Esophagus muscularis mucosa (tissue), 4 donors: ENCODE results near the gene DDAH1. TPM values are rescaled to one million over a fixed set of nuclear protein-coding genes. Genes with fewer than 3 reads are reported as not detected.

Experiments used
- DNase-seq: peaks from one replicate; pipeline ENCODE4 v3.0.0-alpha.2; 2017; ENCODE audit errors: extremely low spot score
- H3K27ac ChIP-seq, 4 donors: fragments of 200-600 bp; sonication (generic); replicated peaks in 1 of 4; 1 replicate in 3 of 4; 2 replicates in 1 of 4; pipeline ENCODE4 v1.5.1; 2016 to 2019; ENCODE audit warnings: mild to moderate bottlenecking in 1 of 4
- H3K27me3 ChIP-seq, 4 donors: fragments of 200-600 bp; sonication (generic); one replicate each; pipeline versions ENCODE4 v1.5.1 to v1.6.0; 2016 to 2019
- H3K36me3 ChIP-seq, 4 donors: fragments of 200-600 bp; sonication (generic); one replicate each; pipeline ENCODE4 v1.5.1; 2016 to 2019
- H3K4me1 ChIP-seq, 4 donors: fragments of 200-600 bp; sonication (generic); one replicate each; pipeline ENCODE4 v1.5.1; 2016 to 2019
- H3K4me3 ChIP-seq, 4 donors: fragments of 200-600 bp; sonication (generic); 1 replicate in 2 of 4; 2 replicates in 2 of 4; pipeline ENCODE4 v1.5.1; 2016 to 2019; ENCODE audit warnings: mild to moderate bottlenecking in 4 of 4, moderate library complexity in 1 of 4
- H3K9me3 ChIP-seq, 4 donors: fragments of 200-600 bp; sonication (generic); 1 replicate in 3 of 4; 2 replicates in 1 of 4; pipeline ENCODE4 v1.5.1; 2016 to 2019
- CTCF ChIP-seq, 3 experiments: fragments of 200-600 bp in 2 of 3; fragments of 450-650 bp in 1 of 3; sonication (generic) in 2 of 3; IDR thresholded peaks; one replicate each; pipeline ENCODE4 v1.5.1; 2017 to 2019; ENCODE audit warnings: antibody characterized with exemption in 3 of 3, mild to moderate bottlenecking in 2 of 3, moderate library complexity in 1 of 3
- EP300 ChIP-seq: sonication (generic); formaldehyde crosslinking; IDR thresholded peaks from one replicate; pipeline ENCODE4 v1.6.1; 2017; ENCODE audit warnings: antibody characterized with exemption
- POLR2A ChIP-seq: fragments of 450-650 bp; IDR thresholded peaks from one replicate; pipeline ENCODE4 v1.6.1; 2017; ENCODE audit warnings: antibody characterized with exemption, moderate library complexity, mild to moderate bottlenecking, low read depth
- POLR2AphosphoS5 ChIP-seq, 2 donors: sonication (generic); formaldehyde crosslinking; IDR thresholded peaks; one replicate each; pipeline ENCODE4 v1.6.1; 2017; ENCODE audit warnings: antibody characterized with exemption in 2 of 2
- WGBS: methylation state at CpG from one replicate; pipeline ENCODE4 v1.1.5; 2018; 5-methylcytosine and 5-hydroxymethylcytosine counted together
- intact Hi-C: fragments of 100-400 bp; cut with DNase I; formaldehyde crosslinking; loops from one replicate; pipeline ENCODE4 v1.15.1; 2023
- total RNA-seq, 4 donors: library from RNA; depleted of rRNA; stranded (reverse); fragments of >200 nt; gene quantifications; one replicate each; pipeline versions ENCODE4 v1.1.0 to v1.2.1, GENCODE V29; 2016

The DDAH1 gene
- total RNA-seq, 4 donors from 2014 or later: 27.0 to 75.3 (median 38.0) TPM

- peak; percentile 57 for DNase-seq
- no peaks in the 10 kb centered on the region for H3K36me3 ChIP-seq
- H3K9me3 ChIP-seq: no peaks in the 10 kb centered on the region
- no peaks in the 10 kb centered on the region for H3K27me3 ChIP-seq
- peak in 1 of 2 donors; percentile 35 for TF ChIP-seq POLR2AphosphoS5 (IDR thresholded peaks at IDR 0.05)
- TF ChIP-seq CTCF (IDR thresholded peaks at IDR 0.05): no peak
- WGBS: 55% methylated on average over 3 of the region's 3 CpGs
- intact Hi-C loops: no loop called here
- peaks cover 0 to 21% (median 14%) of the 10 kb centered on the region in 4 donors for H3K4me1 ChIP-seq
- peak overlapping the region in 3 of 4 donors; percentile 11 to 44 (median 11) for H3K27ac ChIP-seq
- H3K4me3 ChIP-seq: no peak overlapping the region
Observed at GRCh38 chr1:85313888-85314696, 150.9 kb downstream of the DDAH1 start.

- H3K4me1 ChIP-seq: peaks cover 8 to 25% (median 24%) of the 10 kb centered on the region in 4 donors
- H3K27ac ChIP-seq: no peak overlapping the region
- H3K36me3 ChIP-seq: no peaks in the 10 kb centered on the region
- WGBS: 72% methylated on average over 2 of the region's 2 CpGs
- no peak for TF ChIP-seq POLR2AphosphoS5 (IDR thresholded peaks at IDR 0.05)
- no peak for TF ChIP-seq CTCF (IDR thresholded peaks at IDR 0.05)
- TF ChIP-seq EP300: no peak
- TF ChIP-seq POLR2A: no peak
- intact Hi-C loops: no loop called here
- no peaks in the 10 kb centered on the region for H3K9me3 ChIP-seq
- H3K4me3 ChIP-seq: no peak overlapping the region
- no peak for DNase-seq
- H3K27me3 ChIP-seq: no peaks in the 10 kb centered on the region
Observed at GRCh38 chr1:85311818-85312217, 153.1 kb downstream of the DDAH1 start.

- DNase-seq: no peak
- Histone ChIP-seq H3K9me3 (no peaks in the 10 kb centered on the region), H3K4me1 (peaks cover 8 to 15% (median 12%) of the 10 kb centered on the region in 4 donors), H3K27ac (no peak overlapping the region), H3K4me3 (no peak overlapping the region), H3K36me3 (no peaks in the 10 kb centered on the region), H3K27me3 (no peaks in the 10 kb centered on the region)
- TF ChIP-seq CTCF (IDR thresholded peaks at IDR 0.05): no peak
- TF ChIP-seq POLR2AphosphoS5 (IDR thresholded peaks at IDR 0.05): no peak
- no peak for TF ChIP-seq EP300
- no peak for TF ChIP-seq POLR2A
- intact Hi-C loops: loop anchor here (2.0 to 5.0 kb wide), 3 partner anchors 193 to 384 kb away; partner anchors contain the start of gene CCN1
- WGBS: 75% methylated on average over 4 of the region's 4 CpGs
Observed at GRCh38 chr1:85308833-85309350, 156.1 kb downstream of the DDAH1 start.

GRCh38 chr1:85307987-85308832, 156.7 kb downstream of the DDAH1 start:
- peak overlapping the region in 1 of 4 donors; percentile 2 for H3K4me3 ChIP-seq
- H3K27me3 ChIP-seq: no peaks in the 10 kb centered on the region
- intact Hi-C loops: loop anchor here (2.0 to 5.0 kb wide), 3 partner anchors 194 to 385 kb away; partner anchors contain the start of gene CCN1
- H3K27ac ChIP-seq: peak overlapping the region in 1 of 4 donors; percentile 33
- WGBS: 24% methylated on average over 25 of the region's 27 CpGs
- no peaks in the 10 kb centered on the region for H3K36me3 ChIP-seq
- H3K4me1 ChIP-seq: peaks cover 5 to 11% (median 9%) of the 10 kb centered on the region in 4 donors
- no peaks in the 10 kb centered on the region for H3K9me3 ChIP-seq
- peak; percentile 95 for DNase-seq
- TF ChIP-seq EP300: no peak
- no peak for TF ChIP-seq POLR2A
- peak; percentile 94 to 97 (median 97) for TF ChIP-seq CTCF (IDR thresholded peaks at IDR 0.05)
- TF ChIP-seq POLR2AphosphoS5 (IDR thresholded peaks at IDR 0.05): peak; percentile 40 to 70
